ENCODE results near the gene GAREM2.

- no peak for TF ChIP-seq POLR2A (IDR thresholded peaks at IDR 0.05; ENCODE audit: low read depth, low read length)
- no peak for TF ChIP-seq POLR2AphosphoS5 (IDR thresholded peaks at IDR 0.05; ENCODE audit: low read depth, low read length)
- TF ChIP-seq TAF1 (IDR thresholded peaks at IDR 0.05; ENCODE audit: borderline replicate concordance, low read depth, low read length) = no peak
These were observed 4.2 kb downstream of the GAREM2 start for GRCh38 chr2:26177122-26177521.

Measured in GM12892 (cell line).